Psoas muscle (tissue), 8 donors: ENCODE measurements around the gene TBK1. TPM values are rescaled to one million over a fixed set of nuclear protein-coding genes. Genes with fewer than 3 reads are reported as not detected.

Source experiments
- ATAC-seq, 4 donors: fragments of 200-7000 bp; cut with Tn5 transposase; one replicate each; pipeline ENCODE4 v1.9.1; 2020; ENCODE audit warnings: moderate library complexity in 3 of 4, mild to moderate bottlenecking in 2 of 4
- DNase-seq, 2 donors: peaks; one replicate each; pipeline ENCODE4 v3.0.0-alpha.2; 2020
- H3K27ac ChIP-seq: fragments of 200-600 bp; one replicate; pipeline ENCODE4 v1.8.0; 2022
- H3K27me3 ChIP-seq, 3 donors: fragments of 200-600 bp in 1 of 3; one replicate each; pipeline versions ENCODE4 v1.6.1 to v1.8.0; 2013 to 2022; ENCODE audit warnings: low read length in 2 of 3, mild to moderate bottlenecking in 2 of 3, moderate library complexity in 1 of 3; ENCODE audit not compliant: insufficient read depth in 3 of 3
- H3K36me3 ChIP-seq, 2 donors: fragments of 200-600 bp in 1 of 2; one replicate each; pipeline versions ENCODE4 v1.6.1 to v1.8.0; 2013 to 2022; ENCODE audit warnings: low read depth in 1 of 2, mild to moderate bottlenecking in 1 of 2, moderate library complexity in 1 of 2; ENCODE audit not compliant: insufficient read depth in 1 of 2
- H3K4me1 ChIP-seq: fragments of 200-600 bp; one replicate; pipeline ENCODE4 v1.8.0; 2022
- H3K4me3 ChIP-seq: fragments of 200-600 bp; one replicate; pipeline ENCODE4 v1.8.0; 2022; ENCODE audit warnings: mild to moderate bottlenecking
- H3K9me3 ChIP-seq: fragments of 200-600 bp; one replicate; pipeline ENCODE4 v1.8.0; 2022
- WGBS, 3 donors: extraction: QIAGEN DNeasy Blood & Tissue Kit; methylation state at CpG; one replicate each; pipeline versions ENCODE4 v1.1.6 to v1.1.7; 2013; 5-methylcytosine and 5-hydroxymethylcytosine counted together
- intact Hi-C, 2 donors: fragments of 100-400 bp; cut with DNase I; formaldehyde crosslinking; loops; one replicate each; pipeline versions ENCODE4 v1.11.0 to v1.14.2; 2022
- polyA plus RNA-seq, 3 donors: library from polyadenylated mRNA; stranded (reverse); fragments of 200-250 nt; gene quantifications; one replicate each; pipeline ENCODE4 v1.2.3, GENCODE V29; 2013
- total RNA-seq, 4 donors: library from RNA; stranded (reverse); fragmentation: NEBNext Ultra II Directional in 2 of 4; extraction: Animal tissue kit (Norgen Biotek cat#: 25700) in 2 of 4; gene quantifications; one replicate each; pipeline versions ENCODE4 v1.2.1 to v1.2.4, GENCODE V29; 2021 to 2023
- TF ChIP-seq, protein P1 (sequence below): fragments of 200-600 bp; IDR thresholded peaks from one replicate; pipeline ENCODE4 v1.8.0; 2022; ENCODE audit warnings: antibody characterized with exemption
- donor health status: healthy with polysubstance abuse.
- donor health status: DM: no; HTN: no; CAD: no; lungs with moderate emphysema.
- donor health status: Bipolar disorder and iron deficiency.
- donor health status: healthy.
- donor health status: DM: yes; HTN: yes; CAD: no.
- donor health status: DM: no; HTN: no; CAD: no.
- donor health status: DM: no; HTN: no; CAD: no.
- donor health status: DM: yes; HTN: yes; CAD: no.

TBK1 gene
- total and polyA plus RNA-seq, 7 donors = 11.6 to 39.8 (median 19.9) TPM

DNA sequence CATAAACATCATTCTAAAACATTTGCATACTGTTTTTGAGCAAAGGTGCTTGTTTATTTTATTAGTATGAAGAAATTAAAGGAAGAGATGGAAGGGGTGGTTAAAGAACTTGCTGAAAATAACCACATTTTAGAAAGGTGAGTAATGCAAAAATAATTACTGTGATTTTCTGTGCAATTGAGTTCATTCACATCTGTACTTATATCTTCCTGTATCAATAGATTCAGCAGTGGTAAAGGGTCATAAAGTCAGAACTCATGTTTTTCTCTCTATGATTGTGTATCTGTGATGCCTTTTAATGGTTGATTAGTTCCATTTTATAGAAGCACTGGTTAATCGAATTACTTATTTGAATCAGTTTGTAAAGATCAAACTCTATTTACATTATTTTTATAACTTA, 46.0 kb downstream of the TBK1 start:
- no peak overlapping the region for H3K4me3 ChIP-seq
- no peaks in the 10 kb centered on the region for H3K4me1 ChIP-seq
- intact Hi-C loops = loop anchor here (2.0 to 5.0 kb wide), 3 partner anchors 43 to 86 kb away; no protein-coding TSS in a partner anchor
- no peaks in the 10 kb centered on the region for H3K27me3 ChIP-seq
- no peak overlapping the region for H3K27ac ChIP-seq
- ATAC-seq (no peak), DNase-seq (no peak)
- H3K36me3 ChIP-seq = peaks cover 2 to 98% of the 10 kb centered on the region in 2 donors
- TF ChIP-seq, protein P1, sequence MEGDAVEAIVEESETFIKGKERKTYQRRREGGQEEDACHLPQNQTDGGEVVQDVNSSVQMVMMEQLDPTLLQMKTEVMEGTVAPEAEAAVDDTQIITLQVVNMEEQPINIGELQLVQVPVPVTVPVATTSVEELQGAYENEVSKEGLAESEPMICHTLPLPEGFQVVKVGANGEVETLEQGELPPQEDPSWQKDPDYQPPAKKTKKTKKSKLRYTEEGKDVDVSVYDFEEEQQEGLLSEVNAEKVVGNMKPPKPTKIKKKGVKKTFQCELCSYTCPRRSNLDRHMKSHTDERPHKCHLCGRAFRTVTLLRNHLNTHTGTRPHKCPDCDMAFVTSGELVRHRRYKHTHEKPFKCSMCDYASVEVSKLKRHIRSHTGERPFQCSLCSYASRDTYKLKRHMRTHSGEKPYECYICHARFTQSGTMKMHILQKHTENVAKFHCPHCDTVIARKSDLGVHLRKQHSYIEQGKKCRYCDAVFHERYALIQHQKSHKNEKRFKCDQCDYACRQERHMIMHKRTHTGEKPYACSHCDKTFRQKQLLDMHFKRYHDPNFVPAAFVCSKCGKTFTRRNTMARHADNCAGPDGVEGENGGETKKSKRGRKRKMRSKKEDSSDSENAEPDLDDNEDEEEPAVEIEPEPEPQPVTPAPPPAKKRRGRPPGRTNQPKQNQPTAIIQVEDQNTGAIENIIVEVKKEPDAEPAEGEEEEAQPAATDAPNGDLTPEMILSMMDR = no peak
- no peaks in the 10 kb centered on the region for H3K9me3 ChIP-seq
- WGBS, 3 donors = 91 to 98% (median 96%) methylated on average over 1 of the region's 1 CpG

GRCh38 chr12:64500394-64500793, 48.5 kb downstream of the TBK1 start:
- Histone ChIP-seq H3K36me3 (peaks cover 2 to 75% of the 10 kb centered on the region in 2 donors), H3K9me3 (no peaks in the 10 kb centered on the region)
- ATAC-seq = peak in 1 of 4 donors; percentile 68

DNA sequence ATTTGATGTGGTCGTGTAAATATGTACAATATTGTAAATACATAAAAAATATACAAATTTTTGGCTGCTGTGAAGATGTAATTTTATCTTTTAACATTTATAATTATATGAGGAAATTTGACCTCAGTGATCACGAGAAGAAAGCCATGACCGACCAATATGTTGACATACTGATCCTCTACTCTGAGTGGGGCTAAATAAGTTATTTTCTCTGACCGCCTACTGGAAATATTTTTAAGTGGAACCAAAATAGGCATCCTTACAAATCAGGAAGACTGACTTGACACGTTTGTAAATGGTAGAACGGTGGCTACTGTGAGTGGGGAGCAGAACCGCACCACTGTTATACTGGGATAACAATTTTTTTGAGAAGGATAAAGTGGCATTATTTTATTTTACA, 49.6 kb downstream of the TBK1 start:
- no peak for ATAC-seq
- DNase-seq = no peak
- Histone ChIP-seq H3K36me3 (peaks cover under 1 to 64% of the 10 kb centered on the region in 2 donors), H3K4me1 (no peaks in the 10 kb centered on the region), H3K27ac (no peak overlapping the region), H3K4me3 (no peak overlapping the region), H3K9me3 (no peaks in the 10 kb centered on the region), H3K27me3 (no peaks in the 10 kb centered on the region)
- TF ChIP-seq, protein P1 = no peak
- intact Hi-C loops = no loop called here
- 76 to 90% (median 81%) methylated on average over 7 of the region's 7 CpGs for WGBS, 3 donors

More at GRCh38 chr12:64500394-64500793, 48.5 kb downstream of the TBK1 start:
- intact Hi-C loops = no loop called here
- 44 to 75% (median 63%) methylated on average over 3 of the region's 3 CpGs for WGBS, 3 donors
- Histone ChIP-seq H3K27ac (no peak overlapping the region), H3K4me1 (no peaks in the 10 kb centered on the region), H3K4me3 (no peak overlapping the region), H3K27me3 (no peaks in the 10 kb centered on the region)
- DNase-seq = no peak
- TF ChIP-seq, protein P1 = no peak

GRCh38 chr12:64506955-64507354, 55.0 kb downstream of the TBK1 start:
- Histone ChIP-seq H3K36me3 (peaks cover 0 to 9% of the 10 kb centered on the region in 2 donors), H3K27me3 (no peaks in the 10 kb centered on the region), H3K9me3 (no peaks in the 10 kb centered on the region), H3K4me3 (peak overlapping the region; percentile 19), H3K27ac (no peak overlapping the region), H3K4me1 (no peaks in the 10 kb centered on the region)
- no peak for DNase-seq
- intact Hi-C loops = no loop called here
- peak in 3 of 4 donors; percentile 55 to 82 (median 65) for ATAC-seq
- TF ChIP-seq, protein P1 = no peak
- 21 to 36% (median 28%) methylated on average over 4 of the region's 4 CpGs for WGBS, 3 donors

- Histone ChIP-seq H3K4me1 (no peaks in the 10 kb centered on the region), H3K36me3 (no peaks in the 10 kb centered on the region), H3K27me3 (no peaks in the 10 kb centered on the region), H3K4me3 (no peak overlapping the region), H3K9me3 (no peaks in the 10 kb centered on the region), H3K27ac (no peak overlapping the region)
- TF ChIP-seq, protein P1 = no peak
- WGBS, 3 donors = 79 to 86% (median 85%) methylated on average over 1 of the region's 1 CpG
- ATAC-seq = no peak
- DNase-seq = no peak
- intact Hi-C loops = no loop called here
Measured at GRCh38 chr12:64510667-64511066, 58.7 kb downstream of the TBK1 start.
